HG03175 (cell line): ENCODE data around the gene ACTN1.

Experiments
- ATAC-seq: cut with Tn5 transposase; IDR thresholded peaks from one replicate; pipeline ENCODE4 v1.9.1; 2021; ENCODE audit warnings: mild to moderate bottlenecking, moderate library complexity; ENCODE audit not compliant: unreplicated experiment

Gene ACTN1

DNA sequence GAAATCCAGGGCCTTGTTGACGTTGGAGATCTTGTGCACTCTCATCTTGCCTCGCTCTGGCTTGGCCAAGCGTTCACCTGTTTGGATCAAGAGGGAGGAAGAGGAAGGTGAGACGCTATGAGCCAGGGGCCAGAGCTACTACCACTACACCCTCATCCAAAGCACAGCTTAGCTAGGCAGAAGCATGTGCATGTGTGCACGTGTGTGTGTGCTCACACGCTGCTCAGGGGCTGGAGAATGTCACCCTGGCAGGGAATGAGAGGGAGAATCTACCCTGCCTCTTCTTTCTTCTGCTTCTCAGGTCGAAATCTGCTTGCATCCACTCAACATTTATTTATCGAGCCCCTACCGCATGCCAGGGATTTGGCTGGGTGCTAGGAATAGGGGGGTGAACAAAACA, 58.1 kb downstream of the ACTN1 start:
- ATAC-seq: no peak

DNA sequence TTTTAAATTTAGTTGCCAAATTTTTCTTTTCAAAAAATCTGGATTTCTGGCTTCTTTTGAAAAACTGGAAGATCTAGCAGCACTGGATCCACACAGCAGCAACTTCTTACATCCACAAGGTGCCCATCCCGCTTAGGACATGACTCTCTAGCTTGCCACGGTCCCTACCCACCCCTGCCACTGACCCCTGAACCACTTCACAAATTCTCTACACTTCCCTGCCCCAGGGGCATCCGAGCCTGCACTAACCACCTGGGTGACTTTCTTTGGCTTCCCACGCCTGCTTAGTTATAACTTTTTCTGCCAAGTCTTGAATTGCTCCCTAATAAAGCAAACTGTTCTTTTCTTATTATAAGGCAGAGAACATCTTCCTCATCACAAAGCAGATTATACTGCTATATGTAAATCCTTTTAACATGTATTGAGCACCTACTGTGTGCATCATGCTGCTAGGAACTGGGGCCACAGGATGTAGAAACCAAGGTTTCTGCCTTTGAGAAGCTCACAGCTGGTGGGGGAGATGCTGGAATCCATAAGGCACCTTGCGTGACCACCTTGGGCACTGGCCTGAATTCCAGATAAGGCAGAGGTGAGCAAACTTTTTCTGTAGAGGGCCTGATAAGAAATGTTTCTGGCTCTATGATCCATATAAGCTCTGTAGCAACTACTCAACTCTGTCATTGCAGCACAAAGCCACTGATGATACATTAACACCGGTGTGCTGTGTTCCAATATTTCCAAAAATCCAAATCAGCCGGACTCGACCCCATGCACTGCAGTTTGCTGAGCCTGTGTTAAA, 59.8 kb downstream of the ACTN1 start:
- ATAC-seq: no peak

DNA sequence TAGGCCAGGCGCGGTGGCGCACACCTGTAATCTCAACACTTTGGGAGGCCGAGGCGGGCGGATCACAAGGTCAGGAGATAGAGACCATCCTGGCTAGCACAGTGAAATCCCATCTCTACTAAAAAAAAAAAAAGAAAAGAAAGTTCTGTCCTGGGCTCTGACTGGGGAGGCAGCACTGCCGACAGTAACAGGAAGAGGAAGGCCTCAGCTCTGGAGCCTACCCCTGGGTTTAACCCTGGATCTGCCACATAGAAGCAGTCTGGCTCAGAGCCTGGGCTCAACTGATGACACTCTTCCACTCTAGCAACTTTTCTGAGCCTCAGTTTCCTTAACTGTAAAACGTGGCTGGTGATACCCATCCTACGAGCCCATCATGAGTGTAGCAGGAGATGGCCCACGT, 60.5 kb downstream of the ACTN1 start:
- no peak for ATAC-seq

DNA sequence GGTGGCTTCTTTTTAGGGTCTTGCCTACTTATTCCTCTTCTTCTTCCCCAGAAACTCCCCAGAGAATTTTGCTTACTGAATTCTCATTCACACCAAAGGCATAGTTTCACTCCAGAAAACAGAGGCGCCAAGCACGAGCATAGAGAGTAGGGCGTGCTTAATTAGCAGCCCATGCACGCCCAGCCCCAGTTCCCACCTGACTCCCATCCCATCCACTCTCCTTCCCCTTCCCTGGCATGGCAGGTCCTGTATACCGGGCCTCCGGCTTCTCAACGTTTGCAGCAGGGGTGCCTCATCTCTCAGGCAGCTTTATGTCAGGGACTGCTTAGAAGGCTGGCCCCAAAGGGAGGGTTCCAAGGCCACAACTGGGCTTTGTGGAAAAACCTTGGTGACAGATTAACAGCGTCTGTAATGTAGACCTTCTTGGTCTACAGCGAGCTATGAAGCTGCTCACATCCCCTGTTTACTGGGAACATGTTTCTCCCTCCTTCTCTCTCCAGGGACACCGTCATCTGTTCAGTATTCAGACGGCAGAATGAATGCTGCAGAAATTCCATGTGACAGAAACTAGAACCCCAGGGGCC, 62.7 kb downstream of the ACTN1 start:
- no peak for ATAC-seq

DNA sequence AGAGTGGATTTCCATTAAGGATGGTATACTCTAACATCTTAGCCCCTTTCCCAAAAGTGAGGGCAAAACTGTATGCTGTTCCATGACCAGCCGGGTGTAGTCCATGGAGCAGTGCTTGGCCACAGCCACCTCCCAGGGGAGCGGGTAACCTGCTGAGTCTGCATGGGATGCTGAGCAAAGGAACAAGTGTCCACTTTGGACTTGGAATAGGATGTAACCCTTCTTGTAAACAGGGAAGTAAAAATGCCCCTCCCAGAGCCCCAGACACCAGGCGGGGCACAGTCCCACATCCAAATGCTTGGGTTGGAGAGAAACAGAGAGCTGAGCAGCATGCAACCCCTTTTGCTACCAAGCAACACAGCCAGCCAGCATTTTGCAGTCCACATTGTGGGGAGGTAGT, 65.6 kb downstream of the ACTN1 start:
- no peak for ATAC-seq

DNA sequence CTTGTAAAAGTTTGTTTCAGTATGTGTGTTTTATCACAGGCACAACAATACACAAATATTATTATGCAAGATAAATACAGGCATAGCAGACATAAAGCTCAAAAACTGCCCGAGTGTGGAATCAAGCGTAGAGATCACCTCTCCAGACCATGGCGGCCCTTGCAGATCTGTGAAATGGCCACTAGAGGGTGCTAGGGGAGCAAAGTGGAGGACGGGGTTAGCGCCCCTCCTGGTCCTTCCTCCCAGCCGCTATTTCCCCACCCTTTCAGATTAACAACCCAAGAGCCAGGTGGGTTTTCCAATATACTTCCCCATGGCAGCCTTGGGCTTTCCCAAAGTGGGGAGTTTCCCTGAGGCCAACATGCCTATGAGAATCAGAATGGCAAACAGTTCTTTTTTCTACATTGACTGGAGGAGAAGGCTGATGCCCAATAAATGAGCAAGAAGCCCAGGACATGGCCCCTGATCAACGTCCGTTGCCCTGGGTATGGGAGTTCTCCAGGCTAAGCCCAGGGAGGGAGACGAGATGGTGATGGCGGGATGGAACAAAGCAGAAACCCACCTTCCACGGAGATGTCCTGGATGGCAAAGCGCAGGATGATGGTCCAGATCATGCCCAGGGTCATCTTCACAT, 67.4 kb downstream of the ACTN1 start:
- peak; percentile 70 for ATAC-seq

DNA sequence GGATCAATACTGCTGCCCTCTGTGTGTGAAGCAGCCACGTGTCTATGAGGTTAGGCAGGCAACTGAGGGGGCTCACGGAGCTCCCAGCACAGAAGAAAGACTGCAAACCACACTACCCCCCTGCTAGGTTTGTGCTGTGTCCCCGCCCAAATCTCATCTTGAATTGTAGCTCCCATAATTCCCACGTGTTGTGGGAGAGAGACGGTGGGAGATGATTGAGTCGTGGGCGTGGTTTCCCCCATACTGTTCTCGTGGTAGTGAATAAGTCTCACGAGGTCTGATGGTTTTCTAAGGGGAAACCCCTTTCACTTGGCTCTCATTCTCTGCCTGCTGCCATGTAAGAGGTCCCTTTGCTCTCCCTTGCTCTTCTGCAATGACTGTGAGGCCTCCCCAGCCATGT, 68.6 kb downstream of the ACTN1 start:
- ATAC-seq: no peak

DNA sequence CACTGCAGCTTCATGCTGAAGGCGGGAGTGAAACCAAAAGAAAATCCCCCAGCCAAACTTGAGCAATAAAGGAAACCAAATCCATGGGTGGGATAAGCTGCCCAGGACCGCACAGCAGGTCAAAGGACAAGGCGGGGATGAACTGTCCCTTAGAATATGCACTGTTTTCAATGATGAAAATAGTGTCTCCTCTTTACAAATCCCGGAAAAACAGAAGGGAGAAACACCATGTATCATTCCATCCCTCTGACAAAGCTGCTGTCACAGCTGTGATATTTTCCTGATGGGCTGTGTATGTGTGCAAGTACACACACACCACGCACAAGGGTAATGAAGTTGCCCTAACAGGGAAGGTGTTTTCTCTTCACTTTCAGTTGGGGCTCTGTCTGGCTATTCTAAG, 70.3 kb downstream of the ACTN1 start:
- no peak for ATAC-seq

DNA sequence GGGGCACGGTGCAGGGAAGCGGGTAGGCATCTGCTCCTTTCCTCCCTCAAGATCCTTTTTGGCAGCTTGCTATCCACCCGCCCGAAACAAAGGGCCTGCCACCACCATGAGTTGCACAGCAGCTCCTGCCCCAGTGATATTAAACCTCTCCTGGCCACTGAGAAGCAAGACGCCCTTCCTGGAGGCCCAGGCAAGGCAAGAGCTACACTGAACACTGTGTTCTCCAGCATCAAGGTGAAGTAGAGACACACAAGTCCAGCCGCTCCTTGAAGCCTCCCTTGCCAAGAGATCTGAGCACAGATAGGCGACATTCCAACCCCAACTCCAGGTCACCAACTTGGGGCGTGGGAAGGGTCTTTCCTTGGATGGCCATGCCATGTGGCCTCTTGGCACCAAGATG, 70.9 kb downstream of the ACTN1 start:
- ATAC-seq: no peak

DNA sequence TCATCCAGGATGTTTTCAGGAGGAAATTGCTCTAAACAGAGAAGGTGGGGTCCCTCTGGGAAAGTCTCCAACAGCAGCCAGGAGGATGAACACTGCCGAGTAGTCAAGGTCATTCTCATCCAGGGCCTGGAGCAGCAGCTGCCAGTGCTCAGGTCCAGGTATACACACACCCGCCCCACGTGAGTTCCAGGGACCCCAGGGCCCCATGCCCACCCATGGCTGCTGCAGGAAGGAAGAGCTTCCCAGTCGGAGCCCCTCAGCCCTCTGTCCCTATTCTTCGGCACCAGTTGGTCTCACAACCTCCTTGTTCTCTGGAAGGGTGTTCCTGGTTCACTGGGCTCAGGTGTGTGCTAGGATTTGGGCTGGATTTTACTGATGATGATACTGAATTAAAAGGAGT, 72.7 kb downstream of the ACTN1 start:
- no peak for ATAC-seq

DNA sequence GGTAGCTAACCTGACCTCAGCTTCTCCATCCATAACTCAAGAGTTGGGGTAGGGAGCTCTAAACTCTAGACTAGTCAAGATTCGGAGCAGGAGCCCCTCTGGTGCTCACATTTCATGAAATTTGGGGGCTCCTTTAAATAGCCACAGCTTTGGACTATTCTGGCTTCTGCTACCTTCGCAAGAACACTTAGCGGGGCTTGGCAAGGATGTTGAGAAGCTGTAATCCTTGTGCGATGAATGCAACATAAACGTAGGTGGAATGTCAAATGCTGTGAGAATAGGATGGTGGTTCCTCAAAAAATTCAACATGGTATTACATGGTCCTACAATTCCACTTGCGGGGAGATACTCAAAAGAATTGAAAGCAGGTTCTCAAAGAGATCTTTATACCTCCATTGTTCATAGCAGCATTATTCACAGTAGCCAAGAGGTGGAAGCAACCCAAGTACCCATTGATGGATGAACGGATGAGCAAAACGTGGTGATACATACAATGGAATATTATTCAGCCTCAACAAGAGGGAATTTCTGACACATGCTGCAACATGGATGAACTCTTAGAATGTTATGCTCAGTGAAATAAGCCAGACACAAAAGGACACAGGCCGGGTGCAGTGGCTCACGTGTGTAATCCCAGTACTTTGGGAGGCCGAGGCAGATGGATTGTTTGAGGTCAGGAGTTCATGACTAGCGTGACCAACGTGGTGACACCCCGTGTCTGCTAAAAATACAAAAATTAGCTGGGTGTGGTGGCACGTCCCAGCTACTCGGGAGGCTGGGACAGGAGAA, 73.8 kb downstream of the ACTN1 start:
- no peak for ATAC-seq

DNA sequence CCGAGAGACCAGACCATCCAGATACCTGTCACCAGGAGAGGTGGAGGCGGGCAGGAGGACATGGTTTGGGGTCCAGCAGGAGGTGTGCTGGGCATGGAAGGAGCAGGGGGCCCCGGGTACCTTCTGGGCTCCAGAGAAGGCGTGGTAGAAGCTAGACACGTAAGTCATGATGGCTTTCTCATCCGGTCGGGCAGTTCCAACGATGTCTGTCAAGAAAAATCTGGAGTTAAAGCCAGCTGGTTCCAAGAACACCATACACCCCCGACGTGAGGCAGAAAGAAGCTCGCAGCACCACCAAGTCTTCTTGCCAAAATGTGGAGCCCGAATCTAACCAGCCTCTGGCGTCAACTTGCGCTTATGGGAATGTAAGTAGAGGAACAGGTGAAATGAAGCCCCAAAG, 76.7 kb downstream of the ACTN1 start:
- no peak for ATAC-seq

DNA sequence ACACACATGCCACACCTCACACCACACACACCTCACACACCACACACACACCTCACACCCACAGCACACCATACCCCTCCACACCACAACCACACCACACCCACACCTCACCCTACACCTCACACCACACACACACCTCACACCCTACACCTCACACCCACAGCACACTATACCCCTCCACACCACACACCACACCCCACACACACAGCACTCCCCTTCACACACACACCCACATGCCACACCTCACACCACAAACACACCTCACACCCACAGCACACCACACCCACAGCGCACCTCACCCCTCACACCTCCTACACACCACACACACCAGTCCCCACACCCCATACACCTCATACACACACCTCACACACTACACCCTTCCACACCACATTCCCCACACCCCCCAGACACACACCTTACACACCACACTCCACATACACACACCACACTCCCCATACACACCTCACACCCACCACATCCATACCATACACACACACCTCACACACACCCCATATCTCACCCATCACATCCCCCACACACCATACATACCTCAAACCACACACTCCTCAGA, 80.0 kb downstream of the ACTN1 start:
- ATAC-seq: no peak

DNA sequence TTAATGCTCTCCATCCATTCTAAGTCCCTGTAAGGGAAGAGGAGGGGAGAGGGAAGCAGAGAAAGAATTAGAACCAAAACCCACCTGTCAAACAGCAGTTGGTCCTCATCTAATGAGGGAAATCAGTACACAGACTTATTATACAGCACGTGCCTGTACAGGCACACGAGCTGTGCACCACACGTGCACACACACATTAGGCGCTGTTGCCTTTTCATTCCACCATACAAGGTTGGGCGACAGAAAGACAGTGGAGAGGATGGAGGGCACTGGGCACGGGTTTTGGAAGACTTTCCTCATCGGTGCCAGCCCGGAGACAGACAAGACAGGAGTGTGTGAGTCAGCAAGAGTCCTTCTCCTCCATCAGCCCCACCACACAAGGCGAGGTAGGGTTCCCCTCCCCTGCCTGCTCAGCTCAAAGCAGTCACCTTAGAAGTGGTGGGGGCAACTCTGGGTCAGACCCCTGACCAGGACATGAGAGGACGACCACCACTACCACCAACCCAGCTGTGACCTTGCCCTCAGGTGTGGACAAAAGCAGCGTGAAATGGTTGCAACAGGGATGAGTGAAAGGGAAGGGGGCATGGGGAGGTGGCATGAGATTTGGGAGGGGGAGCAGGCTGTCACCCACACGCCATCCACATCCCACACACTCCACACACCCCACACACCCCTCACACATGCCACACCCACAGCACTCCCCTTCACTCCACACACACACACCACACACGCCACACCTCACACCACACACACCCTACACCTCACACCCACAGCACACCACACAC, 80.7 kb downstream of the ACTN1 start:
- no peak for ATAC-seq

DNA sequence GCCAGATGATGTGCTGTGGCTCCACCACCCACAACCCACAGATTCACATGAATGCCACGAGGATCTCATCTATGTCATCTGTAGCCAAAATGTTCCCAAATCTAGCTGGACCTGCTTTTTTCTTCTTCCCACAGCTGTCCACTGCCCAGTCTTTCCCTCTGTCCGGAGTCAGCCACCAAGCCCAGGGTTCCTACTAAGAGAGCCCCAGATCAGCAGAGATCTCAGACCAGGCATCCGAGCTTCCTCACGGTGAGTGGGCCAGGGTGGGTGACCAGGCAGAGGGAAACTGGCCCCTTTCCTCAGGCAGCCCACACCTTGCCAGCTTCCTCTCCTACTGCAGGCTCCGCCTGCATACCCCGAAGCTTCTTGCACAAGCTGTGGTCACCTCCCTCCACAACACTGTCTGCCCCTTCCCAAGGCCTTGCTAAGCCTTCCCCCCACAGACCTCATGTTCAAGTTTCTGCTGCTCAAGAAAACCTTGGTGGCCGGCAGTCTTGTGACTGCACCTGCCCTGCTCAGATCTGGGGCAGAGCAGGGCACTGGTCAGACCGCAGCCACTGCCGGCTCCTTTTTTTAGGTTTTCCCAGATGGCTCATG, 81.4 kb downstream of the ACTN1 start:
- ATAC-seq: no peak

DNA sequence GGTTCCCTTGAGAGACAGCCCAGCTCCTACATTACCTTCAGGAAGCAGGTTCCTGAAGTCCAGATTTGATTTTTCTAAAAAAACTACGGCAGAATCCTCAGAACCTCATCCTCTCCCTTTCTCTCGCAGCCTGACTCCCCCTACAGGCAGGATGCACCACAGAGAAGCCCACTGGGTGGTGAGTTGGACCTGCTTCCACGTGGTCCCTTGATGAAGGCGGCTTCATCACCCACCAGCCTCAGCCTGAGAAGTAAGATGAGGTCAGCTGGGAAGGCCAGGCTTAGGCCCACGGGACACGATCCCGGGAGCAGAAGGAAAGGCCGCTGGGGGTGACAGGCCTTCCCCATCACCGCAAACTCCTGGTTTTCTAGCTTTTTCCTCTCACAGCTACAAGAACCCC, 83.0 kb downstream of the ACTN1 start:
- ATAC-seq: no peak

DNA sequence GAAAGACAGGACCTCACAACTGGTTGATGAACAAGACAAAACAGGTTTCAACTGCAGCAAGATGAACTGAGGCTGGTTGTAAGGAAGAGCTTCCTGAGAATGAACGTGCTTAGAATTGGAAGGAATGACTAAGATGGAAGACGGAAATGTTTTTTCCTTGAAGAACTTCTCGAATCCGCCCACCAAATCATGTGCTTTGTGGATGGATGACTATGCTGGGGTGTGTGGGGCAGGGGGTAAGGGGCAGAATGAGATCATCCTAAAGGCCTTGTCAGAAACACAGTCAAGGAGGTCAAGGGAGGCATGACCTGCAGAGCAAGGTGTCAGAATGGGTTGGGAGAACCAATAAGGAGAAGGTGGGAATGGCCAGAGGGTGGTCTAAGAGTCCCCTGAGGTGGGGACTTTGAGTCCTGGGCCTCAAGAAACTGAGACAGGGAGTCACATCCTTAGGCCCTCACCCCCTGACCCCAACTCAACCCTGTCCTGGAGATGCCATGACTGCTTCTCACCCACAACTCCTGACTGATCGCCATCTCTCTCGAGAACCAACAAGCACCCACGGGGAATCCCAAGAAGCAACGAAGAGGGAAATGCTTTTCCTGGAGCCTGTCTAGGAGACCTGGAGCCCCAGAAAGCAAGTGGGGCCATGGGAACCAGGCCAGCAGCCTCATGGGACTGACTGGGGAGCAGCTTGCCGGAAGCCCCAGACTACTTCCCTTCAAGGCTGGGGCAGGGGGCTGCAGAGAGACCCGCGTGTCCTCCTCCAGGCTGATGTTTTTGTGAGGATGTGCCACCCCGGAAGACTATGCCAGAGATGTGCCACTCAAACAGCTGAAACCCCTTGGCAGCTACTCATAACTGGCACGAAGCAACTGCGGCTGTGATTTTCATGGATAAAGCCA, 84.0 kb downstream of the ACTN1 start:
- no peak for ATAC-seq

DNA sequence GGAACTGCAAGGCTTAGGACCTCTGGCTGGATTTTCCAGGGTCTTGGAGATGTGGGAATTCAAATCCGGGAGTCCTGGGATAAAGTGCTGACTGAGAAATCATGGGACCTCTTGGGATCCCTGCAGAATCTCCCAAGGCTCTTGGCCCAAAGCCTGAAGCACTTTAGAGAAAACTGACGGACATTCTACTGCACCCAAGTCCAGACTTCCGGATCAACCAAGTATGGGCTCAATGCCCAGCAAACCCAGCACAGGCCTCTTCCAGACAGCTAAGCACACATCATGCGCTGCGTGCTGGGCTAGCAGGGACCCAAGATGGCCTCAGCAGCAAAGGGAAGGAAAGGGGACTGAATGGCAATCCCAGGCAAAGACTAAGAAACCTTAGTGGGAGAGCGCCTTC, 85.0 kb downstream of the ACTN1 start:
- no peak for ATAC-seq

DNA sequence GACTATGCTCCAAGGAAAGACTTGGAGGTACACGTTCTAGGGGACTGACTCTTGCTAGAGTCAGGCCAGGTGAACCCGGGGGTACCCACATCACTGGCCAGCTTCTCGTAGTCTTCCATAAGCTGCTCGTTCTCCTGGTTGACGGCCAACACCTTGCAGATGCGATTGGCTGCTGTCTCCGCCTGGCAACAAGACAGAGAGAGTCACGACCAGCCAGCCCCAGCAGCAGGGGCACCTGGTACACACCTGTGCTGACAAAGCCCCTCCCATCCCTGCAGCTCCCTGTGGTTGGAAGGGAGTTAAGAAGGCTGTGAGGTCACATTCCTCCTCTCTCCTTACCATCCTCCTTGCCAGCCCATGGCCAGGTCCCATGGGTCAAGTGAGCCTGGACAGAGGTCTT, 85.5 kb downstream of the ACTN1 start:
- no peak for ATAC-seq
